ENCODE data around the gene METTL21C. TPM values are rescaled to one million over a fixed set of nuclear protein-coding genes. Genes with fewer than 3 reads are reported as not detected.

Gene METTL21C
- polyA plus RNA-seq, 3 donors: not detected

- Mint-ChIP-seq H3K27ac (no peak overlapping the region), H3K9me3 (peaks cover 4 to 7% (median 6%) of the 10 kb centered on the region in 7 donors), H3K4me3 (no peak overlapping the region), H3K36me3 (no peaks in the 10 kb centered on the region), H3K4me1 (no peaks in the 10 kb centered on the region), H3K27me3 (ENCODE audit: low read depth in 3 of 3) (peaks cover 0 to 5% (median 1%) of the 10 kb centered on the region in 3 donors)
- no peak overlapping the region for H3K9ac ChIP-seq (ENCODE audit: insufficient read depth, low read length, poor library complexity, severe bottlenecking)
- no peak overlapping the region for H3K4me2 ChIP-seq (replicated peaks; ENCODE audit: extremely low read depth, low read length, poor library complexity, severe bottlenecking)
- no peak overlapping the region for H2AFZ ChIP-seq (ENCODE audit: insufficient read depth, low read depth, low read length, poor library complexity, severe bottlenecking)
- no peaks in the 10 kb centered on the region for H3K79me2 ChIP-seq (ENCODE audit: insufficient read depth, low read length)
- intact Hi-C loops (cut with micrococcal nuclease): no loop called here
- no peaks in the 10 kb centered on the region for H3K4me1 ChIP-seq (ENCODE audit: control insufficient read depth in 1 of 2, insufficient read depth in 2 of 2, low read length in 2 of 2)
- peaks cover 0 to 3% of the 10 kb centered on the region in 2 donors for H3K9me3 ChIP-seq (replicated peaks in 1 of 2; ENCODE audit: control insufficient read depth in 1 of 2, insufficient read depth in 1 of 2, low read length in 2 of 2)
- no peak for TF ChIP-seq CTCF (IDR thresholded peaks at IDR 0.05)
- H4K20me1 ChIP-seq (ENCODE audit: insufficient read depth, low read length): no peaks in the 10 kb centered on the region
- 83% methylated on average over 7 of the region's 14 CpGs for WGBS (ENCODE audit: insufficient coverage)
- H3K27ac ChIP-seq (ENCODE audit: low read depth in 1 of 2, low read length in 2 of 2): no peak overlapping the region
- no peaks in the 10 kb centered on the region for H3K36me3 ChIP-seq (replicated peaks in 1 of 2; ENCODE audit: control insufficient read depth in 1 of 2, insufficient read depth in 2 of 2, low read length in 2 of 2)
- no peaks in the 10 kb centered on the region for H3K27me3 ChIP-seq (ENCODE audit: control insufficient read depth in 2 of 2, insufficient read depth in 2 of 2, low read length in 2 of 2)
- DNase-seq: no peak
- H3K4me3 ChIP-seq (replicated peaks in 1 of 3; ENCODE audit: low read depth in 2 of 3, low read length in 3 of 3): no peak overlapping the region
These were observed 5.5 kb upstream of the METTL21C start for GRCh38 chr13:102700088-102701031.

GRCh38 chr13:102699504-102699903 is 4.7 kb upstream of the METTL21C start:
- peaks cover 0 to 3% of the 10 kb centered on the region in 2 donors for H3K9me3 ChIP-seq (replicated peaks in 1 of 2; ENCODE audit: control insufficient read depth in 1 of 2, insufficient read depth in 1 of 2, low read length in 2 of 2)
- Mint-ChIP-seq H3K27me3 (ENCODE audit: low read depth in 3 of 3) (peaks cover 3 to 6% (median 5%) of the 10 kb centered on the region in 3 donors), H3K36me3 (no peaks in the 10 kb centered on the region), H3K4me1 (no peaks in the 10 kb centered on the region), H3K27ac (no peak overlapping the region), H3K4me3 (no peak overlapping the region), H3K9me3 (peaks cover 4 to 7% (median 6%) of the 10 kb centered on the region in 7 donors)
- no peaks in the 10 kb centered on the region for H3K4me1 ChIP-seq (ENCODE audit: control insufficient read depth in 1 of 2, insufficient read depth in 2 of 2, low read length in 2 of 2)
- no peak overlapping the region for H3K4me2 ChIP-seq (replicated peaks; ENCODE audit: extremely low read depth, low read length, poor library complexity, severe bottlenecking)
- H3K27me3 ChIP-seq (ENCODE audit: control insufficient read depth in 2 of 2, insufficient read depth in 2 of 2, low read length in 2 of 2): peaks cover 0 to under 1% of the 10 kb centered on the region in 2 donors
- H3K4me3 ChIP-seq (replicated peaks in 1 of 3; ENCODE audit: low read depth in 2 of 3, low read length in 3 of 3): no peak overlapping the region
- DNase-seq: no peak
- H3K9ac ChIP-seq (ENCODE audit: insufficient read depth, low read length, poor library complexity, severe bottlenecking): no peak overlapping the region
- no peak overlapping the region for H3K27ac ChIP-seq (ENCODE audit: low read depth in 1 of 2, low read length in 2 of 2)
- no peak overlapping the region for H2AFZ ChIP-seq (ENCODE audit: insufficient read depth, low read depth, low read length, poor library complexity, severe bottlenecking)
- TF ChIP-seq CTCF (IDR thresholded peaks at IDR 0.05): no peak
- intact Hi-C loops (cut with micrococcal nuclease): no loop called here
- no peaks in the 10 kb centered on the region for H3K36me3 ChIP-seq (replicated peaks in 1 of 2; ENCODE audit: control insufficient read depth in 1 of 2, insufficient read depth in 2 of 2, low read length in 2 of 2)
- no peaks in the 10 kb centered on the region for H3K79me2 ChIP-seq (ENCODE audit: insufficient read depth, low read length)
- 100% methylated on average over 2 of the region's 3 CpGs for WGBS (ENCODE audit: insufficient coverage)
- H4K20me1 ChIP-seq (ENCODE audit: insufficient read depth, low read length): no peaks in the 10 kb centered on the region

Data from CD14-positive monocyte (primary cell).